GM18498 (cell line): Measurements from ENCODE around the gene NADK2.

ENCODE experiments used
- ATAC-seq: cut with Tn5 transposase; IDR thresholded peaks from one replicate; pipeline ENCODE4 v1.9.1; 2021; ENCODE audit warnings: mild to moderate bottlenecking, moderate library complexity; ENCODE audit not compliant: unreplicated experiment

Gene NADK2

DNA sequence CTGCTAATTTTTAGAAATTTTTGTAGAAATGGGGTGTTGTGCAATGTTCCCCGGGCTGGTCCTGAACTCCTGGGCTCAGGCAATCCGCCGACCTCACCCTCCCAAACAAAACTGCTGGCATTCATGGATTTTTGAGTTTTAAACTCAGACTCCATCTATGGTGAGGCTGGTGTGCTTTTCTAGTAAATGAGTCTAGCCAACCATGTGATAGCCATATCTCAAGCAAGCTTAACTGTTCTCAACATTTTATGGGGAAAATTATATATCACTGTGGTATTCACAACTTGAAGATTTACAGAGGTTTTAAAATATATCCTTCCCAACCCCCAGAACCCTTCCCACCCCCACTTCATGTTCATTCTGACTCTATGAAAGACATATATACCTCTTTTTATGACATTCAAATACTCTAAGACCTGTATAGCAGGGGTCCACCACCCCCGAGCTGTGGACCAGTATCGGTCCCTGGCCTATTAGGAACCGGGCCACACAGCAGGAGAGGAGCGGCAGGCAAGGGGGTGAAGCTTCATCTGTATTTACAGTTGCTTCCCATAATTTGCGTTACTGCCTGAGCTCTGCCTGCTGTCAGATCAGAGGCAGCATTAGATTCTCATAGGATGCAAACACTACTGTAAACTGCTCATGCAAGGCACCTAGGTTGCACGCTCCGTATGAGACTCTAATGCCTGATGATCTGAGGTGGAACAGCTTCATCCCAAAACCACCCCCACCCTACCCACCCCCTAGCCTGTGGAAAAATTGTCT, 4.5 kb upstream of the NADK2 start:
- no peak for ATAC-seq

DNA sequence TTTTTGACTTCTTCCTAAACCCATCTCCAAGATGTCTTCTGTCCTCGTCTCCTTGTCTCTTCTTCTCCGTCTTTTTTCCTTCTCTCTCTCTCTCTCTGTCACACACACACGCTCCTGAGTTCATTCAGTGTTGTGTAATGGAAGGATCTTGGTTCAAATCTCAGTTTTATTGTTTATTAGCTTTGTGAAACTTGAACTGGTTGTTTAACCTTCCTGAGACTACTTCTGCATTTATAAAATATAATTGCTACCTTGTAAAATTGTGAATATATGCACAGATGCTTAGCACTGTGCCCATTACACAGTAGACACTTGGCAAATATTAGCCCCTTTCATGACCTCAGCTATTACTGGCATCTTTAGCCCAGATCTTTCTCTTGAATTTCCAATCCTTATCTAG, 2.4 kb upstream of the NADK2 start:
- ATAC-seq: no peak

DNA sequence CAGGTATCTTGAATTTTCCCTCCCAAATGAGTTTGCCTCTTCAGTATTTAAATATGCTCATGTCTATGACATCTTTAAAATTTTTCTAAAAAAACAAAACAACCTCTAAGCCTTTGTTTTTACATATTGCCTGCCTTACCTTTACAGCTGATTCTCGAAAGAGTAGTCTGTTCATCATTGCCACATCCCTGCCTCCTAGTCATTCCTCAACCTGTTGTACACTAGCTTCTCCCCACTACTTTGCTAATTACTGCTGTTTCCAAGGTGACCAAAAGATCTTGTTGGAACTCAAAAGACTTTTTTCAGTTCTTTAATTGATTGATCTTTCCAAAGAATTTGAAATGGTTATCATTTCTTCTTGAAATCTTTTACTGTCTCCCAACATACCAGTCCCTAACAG, 1.9 kb upstream of the NADK2 start:
- no peak for ATAC-seq

DNA sequence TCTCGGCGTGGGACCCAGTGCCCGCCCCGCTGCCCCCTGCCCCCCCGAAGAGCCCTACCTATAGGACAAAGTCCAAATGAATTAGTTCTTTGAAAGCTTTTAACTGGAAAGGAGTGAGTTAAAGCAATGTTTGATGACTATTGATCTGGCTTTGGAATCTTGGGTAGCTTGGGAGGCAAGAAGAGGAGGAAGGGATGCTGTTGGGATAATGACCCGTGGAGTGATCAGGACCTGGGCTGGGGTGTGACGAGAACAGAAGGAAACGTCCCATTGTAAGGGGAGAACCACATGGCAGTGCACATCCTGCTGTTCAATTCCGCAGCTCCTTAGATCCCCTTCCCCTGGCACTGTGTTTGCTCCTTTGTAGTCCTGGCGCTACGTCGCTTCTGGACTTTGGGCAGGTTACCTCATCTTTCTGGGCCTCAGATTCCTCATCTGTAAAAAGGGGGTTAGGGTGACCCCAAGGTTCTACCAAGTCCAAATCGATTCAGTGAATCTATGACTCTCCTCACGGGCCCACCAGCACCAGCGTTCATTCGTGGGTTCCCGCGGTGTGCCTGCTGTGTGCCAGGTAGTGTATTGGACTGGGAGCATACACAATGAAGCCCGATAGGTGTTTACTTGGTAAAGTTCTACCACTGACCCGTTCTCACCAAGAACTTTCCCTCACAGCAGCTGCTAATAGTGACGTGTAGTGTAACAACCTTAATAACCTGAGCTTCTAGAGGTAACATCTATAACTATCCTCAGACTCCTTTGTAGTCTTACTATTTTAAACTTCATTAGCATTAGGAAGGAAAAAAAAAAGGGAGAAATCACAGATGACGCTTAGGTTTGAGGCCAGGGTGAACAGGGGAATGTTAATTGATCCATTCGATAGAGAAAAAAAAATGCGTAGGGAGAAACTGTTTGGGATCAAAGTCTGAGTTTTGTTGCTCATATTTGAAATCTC, 1.1 kb upstream of the NADK2 start:
- ATAC-seq: no peak

DNA sequence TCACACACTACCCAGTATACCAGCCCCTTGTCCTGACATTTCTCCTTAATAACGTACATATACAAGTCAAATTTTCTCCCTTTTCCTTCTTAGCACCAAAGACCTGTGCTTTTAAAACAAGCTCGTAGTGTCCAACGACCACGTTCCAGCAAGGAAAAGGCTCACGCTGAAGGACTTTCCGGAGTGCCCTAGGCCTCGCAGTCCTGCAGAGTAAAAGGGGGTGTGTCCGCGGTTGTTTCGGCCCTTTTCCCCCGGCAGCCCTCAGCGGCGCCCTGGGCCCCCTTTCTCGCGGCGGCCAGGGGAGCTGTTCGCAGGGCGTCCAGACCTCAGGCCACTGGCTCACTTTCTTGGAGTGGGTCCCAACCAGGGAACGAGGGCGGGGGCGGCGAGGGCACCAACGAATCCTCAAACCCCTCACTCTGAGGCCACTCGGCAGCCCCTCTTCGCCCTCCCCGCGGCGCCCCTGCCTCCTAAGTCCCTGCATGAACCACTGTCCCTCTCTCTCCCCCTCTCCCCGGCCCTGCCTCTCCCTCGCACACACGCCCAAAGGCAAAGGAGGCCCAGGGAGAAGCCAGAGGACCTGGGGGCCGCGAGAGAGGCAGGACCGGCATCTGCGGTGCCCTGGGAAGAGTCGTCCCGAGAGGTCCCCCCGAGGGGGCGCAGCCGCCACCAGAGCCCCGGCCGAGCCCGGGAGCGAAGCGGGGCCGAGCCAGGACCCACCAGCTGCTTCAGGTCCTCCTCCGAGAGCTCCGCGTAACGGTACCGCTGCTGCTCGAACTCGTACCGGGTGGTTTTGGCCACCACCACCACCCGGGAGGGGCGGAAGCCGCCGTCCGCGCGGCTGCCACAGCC, 720 bp downstream of the NADK2 start:
- peak; percentile 14 for ATAC-seq

DNA sequence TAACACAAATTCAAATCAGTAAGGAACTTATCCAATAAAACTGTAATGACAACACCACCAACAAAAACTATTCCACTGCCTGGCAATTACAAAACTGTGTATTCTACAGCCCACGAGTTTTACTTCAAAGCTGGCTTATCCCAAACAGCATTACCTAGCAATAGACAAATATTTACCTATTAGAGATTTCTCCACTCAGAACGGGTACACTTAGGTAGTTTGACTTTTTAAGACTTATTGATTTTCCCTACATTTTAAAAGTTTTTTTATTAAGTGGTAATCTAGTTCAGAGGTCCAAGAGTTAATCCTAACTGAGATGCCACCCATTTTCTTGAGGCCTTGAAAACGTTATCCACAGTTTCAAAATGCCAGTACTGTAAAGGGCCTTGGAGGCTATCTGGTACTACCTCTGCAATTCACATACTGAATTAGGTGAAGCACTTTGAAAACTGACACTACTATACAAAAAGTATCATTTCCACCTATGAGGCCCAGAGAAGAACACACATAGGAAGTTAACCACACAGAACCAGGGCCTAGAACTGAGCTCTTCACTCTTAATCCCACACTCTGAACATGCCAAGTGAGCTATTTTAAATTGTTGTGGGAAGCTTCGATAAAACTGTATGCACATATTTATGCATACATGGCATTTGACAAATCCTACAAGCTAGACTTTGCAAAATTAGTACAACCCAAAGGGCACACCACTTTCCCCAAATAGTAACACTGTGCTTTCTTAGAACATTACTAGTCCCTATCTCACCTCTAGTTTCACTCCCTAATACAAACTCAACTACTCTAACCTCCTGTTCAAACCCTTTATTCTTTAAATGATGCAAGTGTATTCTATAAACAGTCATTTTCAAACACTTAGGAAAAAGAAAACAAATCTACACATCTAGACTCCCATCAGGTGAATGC, 2.1 kb downstream of the NADK2 start:
- no peak for ATAC-seq

DNA sequence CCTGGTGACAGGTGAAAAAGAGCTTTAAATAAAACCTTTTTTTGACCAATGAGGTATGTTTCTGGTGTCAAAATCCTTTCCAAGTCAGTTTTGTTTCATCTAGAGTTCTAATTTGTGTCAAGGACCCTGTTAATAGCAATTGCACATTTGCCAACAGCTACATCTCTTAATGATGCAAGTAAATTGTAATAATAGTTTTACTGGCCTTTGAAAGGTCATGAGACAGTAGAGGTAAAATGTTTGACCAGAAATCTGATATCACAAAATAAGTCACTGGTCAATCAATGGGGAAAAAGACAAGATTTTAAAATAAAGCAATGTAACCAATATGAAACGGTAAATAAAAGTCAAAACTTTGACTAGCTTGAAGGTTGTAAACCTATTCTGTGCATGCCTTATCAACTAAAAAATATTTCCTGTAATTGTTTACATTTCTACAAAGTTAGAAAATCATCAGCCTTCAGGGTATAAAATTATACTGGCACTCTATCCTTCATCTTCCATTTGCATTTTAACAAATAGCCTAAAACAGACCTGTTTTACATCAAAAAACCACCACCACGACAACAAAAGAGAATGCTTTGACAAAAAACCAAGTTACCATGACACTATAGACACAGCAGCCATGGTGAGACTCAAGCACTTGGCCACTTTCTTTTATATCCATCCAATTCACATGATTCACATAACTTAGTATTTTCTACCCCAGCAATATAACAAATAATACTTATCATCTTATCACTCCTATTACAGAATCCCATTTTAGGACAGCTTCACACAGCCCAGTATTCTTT, 3.0 kb downstream of the NADK2 start:
- ATAC-seq: no peak

DNA sequence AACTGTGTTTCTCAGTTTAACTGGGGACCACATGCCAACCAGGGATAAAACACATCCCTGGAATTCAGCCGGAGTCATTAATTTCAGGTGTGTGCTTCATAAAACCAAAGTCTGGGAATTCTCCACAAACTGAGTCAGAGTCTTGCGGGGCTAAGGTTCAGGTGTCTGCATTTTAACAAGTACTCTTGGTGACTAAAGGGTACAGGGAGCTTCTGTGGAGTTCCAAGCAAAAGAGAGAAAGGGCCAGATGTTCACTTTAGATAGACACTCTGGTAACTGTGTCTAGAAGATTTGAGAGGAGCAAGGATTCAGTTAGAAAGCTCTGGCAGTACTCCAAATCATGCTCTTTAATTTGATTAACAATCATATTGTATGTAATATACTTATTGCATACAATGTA, 4.0 kb downstream of the NADK2 start:
- ATAC-seq: no peak

DNA sequence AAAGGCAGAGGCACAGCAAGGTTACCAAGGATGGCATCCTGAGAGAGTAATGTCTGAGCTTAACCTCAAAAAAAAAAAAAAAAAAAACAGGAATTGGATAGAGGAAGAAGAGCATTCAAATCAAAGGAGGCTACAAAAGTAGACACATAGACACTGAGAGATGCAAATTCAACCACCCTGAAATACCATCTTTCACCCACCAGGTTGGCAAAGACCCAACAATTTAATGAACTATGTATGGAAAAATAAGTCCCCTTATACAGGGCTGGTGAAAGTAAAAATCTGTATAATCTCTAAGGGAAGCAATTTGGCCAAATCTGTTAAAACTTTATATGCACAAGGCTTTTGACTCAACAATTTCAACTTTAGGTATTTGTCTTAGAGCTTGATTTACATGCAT, 4.9 kb downstream of the NADK2 start:
- ATAC-seq: no peak

DNA sequence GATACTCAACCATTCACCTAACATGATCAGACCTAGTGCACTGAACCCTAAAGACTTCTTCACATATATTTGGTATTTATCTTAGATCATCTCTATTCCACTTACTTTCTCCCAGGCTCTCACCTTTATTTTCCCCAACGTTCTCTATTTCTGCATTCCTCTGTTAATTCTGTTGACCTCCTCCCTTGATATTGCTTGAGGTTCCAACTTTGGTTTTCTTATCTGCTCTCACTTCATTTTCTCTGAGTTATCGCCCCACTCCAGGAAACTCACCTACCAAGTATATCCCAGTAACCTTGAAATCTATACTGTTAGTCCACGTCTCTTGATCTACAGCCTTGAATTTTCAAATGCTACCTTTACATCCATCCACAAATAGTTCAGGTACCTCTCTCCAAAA, 9.2 kb downstream of the NADK2 start:
- no peak for ATAC-seq

DNA sequence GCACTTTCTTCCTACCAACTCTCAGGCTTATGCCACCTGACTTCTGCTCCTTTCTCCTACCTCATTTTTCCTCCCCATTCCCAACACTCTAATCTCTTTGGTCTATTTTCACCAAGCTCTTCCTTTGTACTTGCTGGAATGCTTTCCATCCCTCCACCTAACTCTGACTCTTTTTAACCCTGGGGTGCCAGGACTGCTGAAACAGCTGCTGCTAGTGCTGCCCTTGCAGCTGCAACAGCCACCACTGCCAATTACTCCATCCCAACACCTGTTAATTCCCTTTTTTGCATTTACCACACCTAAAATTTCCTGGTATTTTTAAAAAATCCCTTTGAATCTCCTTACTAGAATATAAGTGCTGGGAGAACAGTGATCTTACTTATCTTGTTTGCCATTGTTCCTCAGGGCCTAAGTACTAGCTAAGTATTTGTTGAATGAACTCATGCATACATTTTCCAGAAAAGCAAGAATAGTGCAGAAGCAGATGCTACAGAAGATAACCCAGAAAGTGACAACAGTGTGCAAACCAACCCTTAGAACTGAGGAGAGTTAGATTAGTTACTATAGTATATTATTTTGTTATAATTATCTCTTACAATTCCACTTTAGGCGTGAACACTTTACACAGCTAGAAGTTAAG, 11.5 kb downstream of the NADK2 start:
- no peak for ATAC-seq

DNA sequence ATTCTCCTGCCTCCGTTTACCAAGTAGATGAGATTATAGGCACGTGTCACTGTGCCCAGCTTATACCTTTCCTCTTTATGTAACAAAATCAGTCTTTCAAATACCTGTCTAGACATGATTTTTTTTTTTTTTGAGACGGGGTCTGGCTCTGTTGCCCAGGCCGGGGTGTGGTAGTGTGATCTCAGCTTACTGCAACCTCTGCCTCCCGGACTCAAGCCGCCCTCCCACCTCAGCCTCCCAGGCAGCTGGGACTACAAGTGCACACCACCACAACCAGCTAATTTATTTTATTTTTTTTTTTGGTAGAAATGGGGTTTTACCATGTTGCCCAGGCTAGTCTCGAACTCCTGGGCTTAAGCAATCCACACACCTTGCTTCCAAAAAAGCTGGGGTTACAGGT, 13.2 kb downstream of the NADK2 start:
- no peak for ATAC-seq

DNA sequence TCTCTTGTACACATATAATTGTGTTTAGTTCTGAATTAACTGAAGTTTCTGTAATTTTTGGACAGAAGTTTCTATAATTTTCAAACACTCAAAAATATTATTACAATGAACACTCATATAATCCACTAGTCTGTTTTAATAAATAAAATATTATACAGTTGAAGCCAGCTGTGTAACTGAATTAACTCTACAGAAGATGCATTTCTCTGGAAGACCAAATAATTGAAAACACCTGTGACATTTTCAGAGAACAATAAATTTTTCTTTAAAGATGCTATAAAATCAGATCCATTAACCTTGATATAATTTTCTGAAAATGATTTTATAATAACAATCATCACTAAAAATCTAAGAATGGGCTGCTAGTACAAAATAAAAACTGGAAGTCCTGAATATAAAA, 14.7 kb downstream of the NADK2 start:
- ATAC-seq: no peak

DNA sequence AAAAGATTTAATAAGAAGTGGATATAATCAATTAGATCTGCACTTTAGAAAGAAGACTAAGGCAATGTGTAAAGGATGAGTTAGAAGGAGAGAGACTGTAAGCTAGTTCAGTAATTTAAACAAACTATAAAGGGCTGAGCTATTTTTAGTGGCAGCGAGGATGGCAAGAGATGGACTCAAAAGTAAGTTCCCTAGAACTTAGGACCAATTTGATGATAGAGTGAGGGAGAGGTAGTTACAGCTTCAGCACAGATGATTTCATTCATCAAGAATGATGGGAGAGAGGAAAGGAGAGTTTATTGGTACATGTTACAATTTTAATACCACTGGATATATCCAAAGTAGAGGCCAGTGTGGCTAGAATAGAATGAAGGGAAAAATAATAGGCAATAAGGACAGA, 19.1 kb downstream of the NADK2 start:
- ATAC-seq: no peak

DNA sequence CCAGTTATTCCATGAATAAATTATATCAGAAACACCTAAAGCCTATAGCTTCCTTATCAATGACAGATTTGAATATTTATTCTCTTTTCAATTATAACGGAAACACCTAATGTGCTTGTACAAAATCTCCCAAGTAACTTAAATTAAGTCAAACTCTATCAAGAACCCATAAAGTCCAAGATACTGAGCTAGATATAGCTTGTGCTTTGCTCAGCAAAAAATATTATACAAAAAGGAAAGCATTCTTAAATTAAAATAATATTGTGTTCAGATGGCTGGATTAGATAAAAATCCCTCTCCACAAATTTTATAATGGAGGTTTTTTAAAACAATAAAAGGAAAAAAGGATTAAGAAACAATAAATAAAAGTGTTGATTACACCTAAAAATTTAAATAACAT, 23.7 kb downstream of the NADK2 start:
- no peak for ATAC-seq

DNA sequence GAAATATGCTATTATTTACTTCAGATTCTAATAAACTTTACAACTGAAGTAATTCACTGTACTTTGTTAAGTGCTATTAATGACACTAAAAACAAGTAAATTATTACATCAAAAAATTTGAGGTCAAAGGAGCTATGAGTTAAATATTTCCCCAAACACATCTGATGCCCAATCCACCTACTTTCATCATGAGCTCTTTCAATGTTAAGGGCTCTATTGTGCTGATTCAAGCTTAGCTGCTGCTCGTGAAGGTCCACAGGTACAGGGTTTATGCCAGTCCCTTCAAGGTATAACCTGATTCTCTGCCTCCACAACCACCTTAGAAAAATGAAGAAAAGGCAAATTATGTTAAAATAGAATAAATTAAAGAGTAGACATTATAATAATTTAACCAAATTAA, 24.2 kb downstream of the NADK2 start:
- no peak for ATAC-seq

DNA sequence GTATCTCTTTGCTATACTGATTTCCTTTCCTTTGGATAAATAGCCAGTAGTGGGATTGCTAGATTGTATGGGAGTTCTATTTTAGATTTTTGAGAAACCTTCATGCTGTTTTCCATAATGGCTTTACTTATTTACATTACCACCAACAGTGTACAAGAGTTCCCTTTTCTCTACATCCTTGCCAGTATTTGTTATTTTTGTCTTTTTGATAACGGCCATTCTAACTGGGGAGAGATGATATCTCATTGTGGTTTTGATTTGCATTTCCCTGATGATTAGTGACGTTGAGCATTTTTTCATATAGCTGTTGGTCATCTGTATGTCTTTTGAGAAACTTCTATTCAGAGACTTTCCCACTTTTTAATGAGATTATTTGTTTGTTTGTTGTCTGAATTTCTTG, 25.8 kb downstream of the NADK2 start:
- ATAC-seq: no peak

DNA sequence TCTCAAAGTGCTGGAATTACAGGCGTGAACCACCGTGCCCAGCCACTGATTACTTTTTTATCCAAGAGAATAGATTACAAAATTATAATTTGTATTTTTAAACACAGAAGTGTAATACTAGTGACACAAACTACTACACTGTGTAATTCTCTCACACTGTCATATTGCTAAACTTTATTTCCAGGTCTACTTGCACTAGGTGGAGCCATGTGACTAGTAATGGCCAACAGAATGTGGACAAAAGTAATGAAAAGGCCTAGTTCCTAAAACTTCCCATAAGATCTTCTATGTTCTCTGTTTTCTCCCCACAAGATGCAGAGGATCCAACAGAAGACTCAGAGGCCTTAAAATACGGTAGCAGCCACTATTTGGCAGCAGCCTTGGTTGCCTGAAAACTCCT, 27.3 kb downstream of the NADK2 start:
- ATAC-seq: no peak

DNA sequence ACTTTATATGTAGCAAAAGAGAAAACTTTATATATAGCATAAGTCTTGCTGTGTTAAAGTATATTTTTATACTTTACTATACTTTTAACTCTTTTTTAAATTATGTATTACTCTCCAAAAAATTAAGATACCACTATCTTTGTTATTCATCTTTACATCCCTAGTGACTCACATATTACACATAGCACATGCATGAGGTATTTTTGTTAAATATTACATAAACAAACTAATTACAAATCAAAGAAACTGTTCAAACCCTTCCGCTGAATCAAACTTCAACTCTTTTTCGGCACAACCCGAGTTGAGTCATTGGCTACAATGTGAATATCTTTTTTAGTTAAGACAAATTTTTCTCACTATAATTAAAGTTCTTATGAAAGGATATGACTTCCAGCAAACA, 32.1 kb downstream of the NADK2 start:
- ATAC-seq: no peak
